HL-60/S4 treated with retinoic acid at 250 ng/mL for 4 days and 3 days (cell line): Measurements from ENCODE around the gene TRAPPC14.

Experiments
- in situ Hi-C: fragments of 300-500 bp; cut with MboI; formaldehyde crosslinking; loops from 2 replicates; pipeline ENCODE4 v1.7.0; 2022; ENCODE audit warnings: low sequenced_read_pairs

TRAPPC14 gene

GRCh38 chr7:100173806-100174495 lies 15.4 kb upstream of the TRAPPC14 start:
- in situ Hi-C loops, result no loop called here

GRCh38 chr7:100171840-100172239 lies 13.3 kb upstream of the TRAPPC14 start:
- in situ Hi-C loops, result no loop called here

DNA sequence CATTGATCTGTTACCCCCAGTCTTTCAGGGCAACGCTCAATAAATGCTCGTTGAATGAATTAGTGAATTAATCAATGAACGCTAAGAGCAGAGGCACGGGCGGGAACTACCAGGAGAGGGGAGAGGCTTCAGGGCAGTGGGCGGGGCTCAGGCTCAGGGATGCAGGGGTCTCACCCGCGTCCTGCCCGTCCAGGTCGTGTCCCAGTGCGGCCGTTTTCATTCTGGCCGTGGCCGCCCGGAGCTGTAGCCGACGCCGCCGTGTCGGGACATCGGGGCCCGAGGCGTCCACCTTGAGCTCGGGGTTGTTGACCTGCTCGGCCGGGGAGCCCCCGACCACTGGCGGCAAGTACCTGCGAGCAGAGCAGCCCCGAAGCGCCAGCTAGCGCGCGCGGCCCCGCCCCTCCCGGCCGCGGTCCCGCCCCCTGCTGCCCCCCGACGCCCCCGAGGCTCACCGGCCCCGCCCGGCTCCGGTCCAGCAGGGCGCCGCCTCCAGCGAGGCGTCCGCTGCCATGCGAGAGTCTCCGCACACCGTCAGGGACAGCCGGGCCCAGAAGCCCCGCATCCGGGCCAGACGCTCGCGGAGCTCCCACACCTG lies 12.7 kb upstream of the TRAPPC14 start:
- in situ Hi-C loops, result no loop called here

DNA sequence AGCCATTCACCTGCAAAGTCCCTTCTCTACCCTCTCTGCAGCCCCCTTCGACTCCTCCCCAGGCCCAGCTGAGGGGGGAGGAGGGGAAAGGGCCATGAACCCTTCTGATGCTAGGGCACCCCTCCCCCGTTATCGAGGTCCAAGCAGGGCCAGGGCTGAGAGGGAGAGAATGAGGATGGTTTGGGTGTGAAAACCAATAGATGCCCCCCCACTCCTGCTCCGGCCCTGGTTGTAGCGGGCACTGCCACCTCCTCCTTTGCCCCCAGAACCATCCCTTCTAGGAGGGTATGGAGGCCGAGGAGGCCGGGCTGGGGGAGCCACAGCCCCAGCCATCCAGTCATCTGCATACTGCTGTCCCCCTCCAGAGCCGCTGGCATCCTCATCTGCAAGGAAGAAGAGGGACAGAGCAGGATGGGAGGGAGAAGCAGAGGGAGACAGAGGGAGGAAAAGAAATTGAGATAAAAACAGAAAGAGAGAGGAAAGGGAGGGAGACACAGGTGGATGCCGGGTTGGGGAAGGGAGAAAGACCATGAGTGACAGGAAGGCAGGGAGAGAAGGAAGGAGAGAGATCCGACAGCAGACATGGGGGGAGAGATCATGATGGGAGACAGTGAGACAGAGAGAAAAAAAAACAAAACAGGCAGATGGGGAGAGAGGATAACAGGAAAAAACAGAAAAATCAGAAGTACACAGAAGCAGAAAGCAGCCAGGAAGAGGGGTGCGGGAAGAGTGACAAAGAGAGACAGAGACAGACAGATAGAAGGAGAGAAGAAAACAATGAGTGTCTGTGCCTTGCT lies 11.8 kb upstream of the TRAPPC14 start:
- in situ Hi-C loops, result no loop called here

GRCh38 chr7:100169147-100169850 lies 10.8 kb upstream of the TRAPPC14 start:
- in situ Hi-C loops, result no loop called here

GRCh38 chr7:100167912-100168323 lies 9.4 kb upstream of the TRAPPC14 start:
- in situ Hi-C loops, result no loop called here

- in situ Hi-C loops, result no loop called here
Observed at GRCh38 chr7:100166970-100167911, 8.7 kb upstream of the TRAPPC14 start.

GRCh38 chr7:100166317-100166940 lies 7.9 kb upstream of the TRAPPC14 start:
- in situ Hi-C loops, result no loop called here

DNA sequence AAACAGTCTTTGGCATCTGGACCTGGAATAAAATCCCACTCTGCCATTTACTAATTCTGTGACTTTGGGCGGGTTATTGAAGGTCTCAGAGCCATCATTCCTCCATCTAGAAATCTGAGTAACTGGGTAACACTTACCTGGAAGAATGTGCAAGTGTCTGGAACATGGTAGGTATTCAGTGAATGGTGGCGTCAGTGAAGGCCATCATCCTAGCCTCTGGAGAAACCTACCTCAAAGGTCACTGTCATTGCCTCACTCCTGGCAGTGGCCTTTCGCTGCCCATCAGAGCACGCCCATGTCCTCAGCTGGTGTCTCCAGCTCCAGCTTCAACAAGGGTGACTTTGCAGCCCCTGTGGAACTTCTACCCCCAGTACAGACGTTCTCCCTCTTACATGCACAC lies 5.3 kb upstream of the TRAPPC14 start:
- in situ Hi-C loops, result no loop called here

DNA sequence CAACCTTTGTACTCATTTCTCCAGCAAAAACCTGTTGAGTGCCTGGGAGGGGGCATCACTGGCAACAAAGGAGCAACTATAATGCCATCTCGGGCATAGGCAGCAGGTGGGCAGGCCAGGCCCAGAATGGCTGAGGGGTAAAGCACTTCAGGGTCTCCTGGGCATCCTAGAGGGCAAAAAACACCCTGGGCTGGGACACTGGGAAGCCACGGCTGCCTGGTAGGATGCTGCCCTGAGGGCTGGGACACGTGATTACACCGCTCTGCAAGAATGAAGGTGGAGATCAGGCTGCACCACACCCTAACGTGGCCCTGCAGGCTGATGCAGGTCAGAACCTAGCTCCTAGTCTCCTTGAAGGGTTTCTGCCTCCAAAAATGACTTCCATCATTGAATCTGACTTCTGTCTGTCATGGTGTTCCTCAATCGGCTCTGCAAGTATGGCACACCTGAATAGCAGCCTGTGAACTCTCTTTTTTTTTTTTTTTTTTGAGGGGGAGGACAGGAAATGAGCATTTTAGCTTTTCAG lies 4.5 kb upstream of the TRAPPC14 start:
- in situ Hi-C loops, result no loop called here

DNA sequence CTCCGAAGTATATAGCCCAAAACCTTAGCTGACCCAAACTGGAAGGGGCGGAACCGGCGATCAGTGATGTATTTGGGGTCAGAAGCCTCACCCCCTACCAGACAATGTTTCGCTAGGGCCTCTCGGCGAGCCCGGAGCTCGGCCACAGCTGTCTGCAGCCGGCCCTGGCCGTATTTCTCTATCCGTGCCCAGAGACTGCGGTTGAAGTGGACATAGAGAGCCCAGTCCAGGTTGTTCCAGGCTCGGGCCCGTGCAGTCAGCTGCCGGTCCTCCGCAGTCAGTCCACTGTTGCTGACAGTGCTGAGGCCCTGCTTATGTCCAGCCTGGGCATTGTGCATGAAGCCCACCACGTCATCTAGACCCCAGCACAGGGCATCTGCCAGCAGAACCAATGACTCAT lies 1.5 kb upstream of the TRAPPC14 start:
- in situ Hi-C loops, result no loop called here

GRCh38 chr7:100159099-100159623 lies 638 bp upstream of the TRAPPC14 start:
- in situ Hi-C loops, result no loop called here

- in situ Hi-C loops, result no loop called here
Observed at GRCh38 chr7:100157334-100158228, 942 bp downstream of the TRAPPC14 start.

GRCh38 chr7:100157069-100157333 lies 1.5 kb downstream of the TRAPPC14 start:
- in situ Hi-C loops, result no loop called here

- in situ Hi-C loops, result no loop called here
Observed at GRCh38 chr7:100156331-100157068, 2.0 kb downstream of the TRAPPC14 start.

GRCh38 chr7:100155553-100156317 lies 2.8 kb downstream of the TRAPPC14 start:
- in situ Hi-C loops, result no loop called here
